ENCODE data around the gene ABHD5. TPM values are rescaled to one million over a fixed set of nuclear protein-coding genes. Genes with fewer than 3 reads are reported as not detected.

Gene ABHD5
- total and polyA plus RNA-seq, 2 of the 13 experiments (the other 11 are each of a cell fraction or from before 2014, with no cell fraction given): 4.5 to 13.3 TPM

GRCh38 chr3:43690400-43691119, at the start of gene ABHD5 (continued):
- TF ChIP-seq SAFB2 (CRISPR knock-in tag; IDR thresholded peaks at IDR 0.05; ENCODE audit: borderline replicate concordance, low read depth) (peak; percentile 81; the same call in 1 of the 2 replicates), RBAK (CRISPR knock-in tag; IDR thresholded peaks at IDR 0.05) (no peak), PRMT3 (CRISPR knock-in tag; IDR thresholded peaks at IDR 0.05; ENCODE audit: borderline replicate concordance, low read depth) (peak; percentile 94), TIGD3 (CRISPR knock-in tag; IDR thresholded peaks at IDR 0.05; ENCODE audit: borderline replicate concordance) (no peak), RFX1 (IDR thresholded peaks at IDR 0.05) (no peak), REXO4 (CRISPR knock-in tag; IDR thresholded peaks at IDR 0.05; ENCODE audit: borderline replicate concordance) (peak; percentile 23; the same call in 1 of the 2 replicates), IKZF4 (CRISPR knock-in tag; IDR thresholded peaks at IDR 0.05; ENCODE audit: borderline replicate concordance, low read depth, not compliant biosample characterization) (peak; percentile 69), MBNL3 (CRISPR knock-in tag; conservative IDR thresholded peaks at IDR 0.05) (no peak), ZNF710 (CRISPR knock-in tag; IDR thresholded peaks at IDR 0.05; ENCODE audit: borderline replicate concordance) (peak; percentile 29; the same call in 1 of the 2 replicates), ZNF615 (CRISPR knock-in tag; IDR thresholded peaks at IDR 0.05; ENCODE audit: borderline replicate concordance) (0 out of 2 replicates have a peak, but pooled peaks have one; percentile 8), JUND (CRISPR knock-in tag; IDR thresholded peaks at IDR 0.05) (no peak), ZSCAN21 (CRISPR knock-in tag; IDR thresholded peaks at IDR 0.05; ENCODE audit: borderline replicate concordance) (peak; percentile 89), ELF1 (CRISPR knock-in tag; IDR thresholded peaks at IDR 0.05) (0 out of 2 replicates have a peak, but pooled peaks have one; percentile 30), ZNF329 (CRISPR knock-in tag; IDR thresholded peaks at IDR 0.05; ENCODE audit: low read depth) (no peak), ZNF354B (CRISPR knock-in tag; IDR thresholded peaks at IDR 0.05) (no peak), PHB2 (IDR thresholded peaks at IDR 0.05; ENCODE audit: partially characterized antibody) (no peak), ZNF275 (CRISPR knock-in tag; IDR thresholded peaks at IDR 0.05; ENCODE audit: borderline replicate concordance) (peak; percentile 72; the same call in 1 of the 2 replicates), ZBTB1 (CRISPR knock-in tag; IDR thresholded peaks at IDR 0.05; ENCODE audit: borderline replicate concordance) (no peak), HOXD1 (CRISPR knock-in tag; IDR thresholded peaks at IDR 0.05) (peak; percentile 80), ZNF574 (CRISPR knock-in tag; IDR thresholded peaks at IDR 0.05) (peak; percentile 58; the same call in 1 of the 2 replicates), ZNF3 (CRISPR knock-in tag; IDR thresholded peaks at IDR 0.05) (0 out of 2 replicates have a peak, but pooled peaks have one; percentile 60), KAT2B (IDR thresholded peaks at IDR 0.05; ENCODE audit: borderline replicate concordance, low read depth, low read length) (no peak)

Measured in HepG2 (cell line).